Cardiac septum (tissue), 1 donor: ENCODE data around the gene PAM16. TPM values are rescaled to one million over a fixed set of nuclear protein-coding genes. Genes with fewer than 3 reads are reported as not detected.

Source experiments
- total RNA-seq: library from RNA; stranded (reverse); fragmentation: NEBNext Ultra II Directional; extraction: Animal tissue kit (Norgen Biotek cat#: 25700); gene quantifications from one replicate; pipeline ENCODE4 v1.2.1, GENCODE V29; 2021
- donor health status: DM: no; HTN: no; CAD: no.

Gene PAM16
- total RNA-seq, 1 donor from 2014 or later: 43.3 TPM

Other genes with a start within 250 kb of the PAM16 start
- 44.0 TPM for gene ADCY9, start 234.9 kb downstream of the PAM16 start, total RNA-seq
- gene SRL, start 109.2 kb downstream of the PAM16 start, total RNA-seq: 400 TPM
- gene TFAP4, start 78.3 kb downstream of the PAM16 start, total RNA-seq: 1.4 TPM
- gene GLIS2, start 35.3 kb downstream of the PAM16 start, total RNA-seq: 31.4 TPM
- gene VASN, start 20.5 kb upstream of the PAM16 start, total RNA-seq: 6.3 TPM
- 11.9 TPM for gene CORO7, start 65.3 kb upstream of the PAM16 start, total RNA-seq
- 50.7 TPM for gene DNAJA3, start 74.5 kb upstream of the PAM16 start, total RNA-seq
- gene NMRAL1, start 123.3 kb upstream of the PAM16 start, total RNA-seq: 7.3 TPM
- 69.1 TPM for gene HMOX2, start 125.1 kb upstream of the PAM16 start, total RNA-seq
- 42.1 TPM for gene CDIP1, start 187.5 kb upstream of the PAM16 start, total RNA-seq
- gene C16orf96, start 205.0 kb upstream of the PAM16 start, total RNA-seq: 0.11 TPM